Heart left ventricle (tissue), 13 donors: Measurements from ENCODE around the gene ARL10.

ENCODE experiments used
- POLR2A ChIP-seq, 2 donors: fragments of 450-650 bp; IDR thresholded peaks; one replicate each; pipeline ENCODE4 v1.6.1; 2017; ENCODE audit warnings: antibody characterized with exemption in 2 of 2, mild to moderate bottlenecking in 2 of 2, moderate library complexity in 2 of 2
- TF ChIP-seq, protein P1 (sequence below), 12 donors: fragments of 200-600 bp; sonication (generic) in 4 of 12; IDR thresholded peaks; one replicate each; pipeline versions ENCODE4 v1.5.0 to v1.8.0; 2018 to 2022; ENCODE audit warnings: antibody characterized with exemption in 12 of 12, mild to moderate bottlenecking in 5 of 12
- donor health status: ischemic (EF 13 %, LVEDD 7.1; RV severe dilation, severe dysfunction).
- donor health status: DM: no; HTN: yes; CAD: no.
- donor health status: DM: no; HTN: no; CAD: no.
- donor health status: ischemic (EF 25% LVEDD 6.9; RV normal size, moderate dysfunction).
- donor health status: ischemic (EF 25% LVEDD 5.7; RV mildly dilated, moderate dysfunction).
- donor health status: ischemic (EF 35%, LVEDD 5.7; RV mildly dilated, moderate dysfunction).
- donor health status: nonischemic (EF 11% LVEDD 7.7; RV severe dilation, severe dysfunction).
- donor health status: DM: yes; HTN: yes; CAD: no.
- donor health status: PGD.
- donor health status: ischemic (EF 29% LVEDD 5.4; RV normal size, mild dysfunction).
- donor health status: nonischemic (EF 23%, LVEDD 6.1; RV moderate dilation, normal function).

GRCh38 chr5:176371621-176372539 lies 6.6 kb downstream of the ARL10 start:
- TF ChIP-seq, protein P1, sequence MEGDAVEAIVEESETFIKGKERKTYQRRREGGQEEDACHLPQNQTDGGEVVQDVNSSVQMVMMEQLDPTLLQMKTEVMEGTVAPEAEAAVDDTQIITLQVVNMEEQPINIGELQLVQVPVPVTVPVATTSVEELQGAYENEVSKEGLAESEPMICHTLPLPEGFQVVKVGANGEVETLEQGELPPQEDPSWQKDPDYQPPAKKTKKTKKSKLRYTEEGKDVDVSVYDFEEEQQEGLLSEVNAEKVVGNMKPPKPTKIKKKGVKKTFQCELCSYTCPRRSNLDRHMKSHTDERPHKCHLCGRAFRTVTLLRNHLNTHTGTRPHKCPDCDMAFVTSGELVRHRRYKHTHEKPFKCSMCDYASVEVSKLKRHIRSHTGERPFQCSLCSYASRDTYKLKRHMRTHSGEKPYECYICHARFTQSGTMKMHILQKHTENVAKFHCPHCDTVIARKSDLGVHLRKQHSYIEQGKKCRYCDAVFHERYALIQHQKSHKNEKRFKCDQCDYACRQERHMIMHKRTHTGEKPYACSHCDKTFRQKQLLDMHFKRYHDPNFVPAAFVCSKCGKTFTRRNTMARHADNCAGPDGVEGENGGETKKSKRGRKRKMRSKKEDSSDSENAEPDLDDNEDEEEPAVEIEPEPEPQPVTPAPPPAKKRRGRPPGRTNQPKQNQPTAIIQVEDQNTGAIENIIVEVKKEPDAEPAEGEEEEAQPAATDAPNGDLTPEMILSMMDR (IDR thresholded peaks at IDR 0.05) = no peak
- no peak for TF ChIP-seq POLR2A (IDR thresholded peaks at IDR 0.05)
